ENCODE data around the gene DUOXA1. TPM values are rescaled to one million over a fixed set of nuclear protein-coding genes. Genes with fewer than 3 reads are reported as not detected.

DUOXA1 gene
- total RNA-seq, 1 donor from 2014 or later, result not detected

GRCh38 chr15:45157974-45158373 lies 28.3 kb upstream of the DUOXA1 start:
- TF ChIP-seq CTCF (conservative IDR thresholded peaks at IDR 0.05), result no peak
- Mint-ChIP-seq H3K9me3 (no peaks in the 10 kb centered on the region), H3K4me1 (peaks cover 29% of the 10 kb centered on the region), H3K36me3 (ENCODE audit: low read depth) (peaks cover 3% of the 10 kb centered on the region), H3K4me3 (peak overlapping the region; percentile 66), H3K27me3 (ENCODE audit: low read depth) (peaks cover 9% of the 10 kb centered on the region), H3K27ac (ENCODE audit: unreplicated experiment) (no peak overlapping the region)
- DNase-seq (ENCODE audit: low read depth, low spot score), result no peak

- Mint-ChIP-seq H3K27me3 (ENCODE audit: low read depth) (peaks cover 6% of the 10 kb centered on the region), H3K4me1 (peaks cover 25% of the 10 kb centered on the region), H3K4me3 (no peak overlapping the region), H3K27ac (ENCODE audit: unreplicated experiment) (peak overlapping the region; percentile 79), H3K36me3 (ENCODE audit: low read depth) (peaks cover 3% of the 10 kb centered on the region), H3K9me3 (no peaks in the 10 kb centered on the region)
- TF ChIP-seq CTCF (conservative IDR thresholded peaks at IDR 0.05), result no peak
- no peak for DNase-seq (ENCODE audit: low read depth, low spot score)
Measured at GRCh38 chr15:45156744-45157455, 27.2 kb upstream of the DUOXA1 start.

GRCh38 chr15:45155739-45156138 lies 26.1 kb upstream of the DUOXA1 start:
- TF ChIP-seq CTCF (conservative IDR thresholded peaks at IDR 0.05), result no peak
- Mint-ChIP-seq H3K4me1 (peaks cover 23% of the 10 kb centered on the region), H3K9me3 (no peaks in the 10 kb centered on the region), H3K27ac (ENCODE audit: unreplicated experiment) (no peak overlapping the region), H3K27me3 (ENCODE audit: low read depth) (peaks cover 5% of the 10 kb centered on the region), H3K4me3 (no peak overlapping the region), H3K36me3 (ENCODE audit: low read depth) (peaks cover 3% of the 10 kb centered on the region)
- no peak for DNase-seq (ENCODE audit: low read depth, low spot score)

GRCh38 chr15:45151998-45152828 lies 22.5 kb upstream of the DUOXA1 start:
- Mint-ChIP-seq H3K27ac (ENCODE audit: unreplicated experiment) (no peak overlapping the region), H3K4me3 (no peak overlapping the region), H3K4me1 (peaks cover 6% of the 10 kb centered on the region), H3K27me3 (ENCODE audit: low read depth) (peaks cover 2% of the 10 kb centered on the region), H3K9me3 (no peaks in the 10 kb centered on the region), H3K36me3 (ENCODE audit: low read depth) (peaks cover 3% of the 10 kb centered on the region)
- no peak for TF ChIP-seq CTCF (conservative IDR thresholded peaks at IDR 0.05)
- DNase-seq (ENCODE audit: low read depth, low spot score), result no peak

- DNase-seq (ENCODE audit: low read depth, low spot score), result no peak
- H3K27me3 Mint-ChIP-seq (ENCODE audit: low read depth), result no peaks in the 10 kb centered on the region
- TF ChIP-seq CTCF (conservative IDR thresholded peaks at IDR 0.05), result no peak
- H3K4me1 Mint-ChIP-seq, result no peaks in the 10 kb centered on the region
- H3K4me3 Mint-ChIP-seq, result no peak overlapping the region
- H3K9me3 Mint-ChIP-seq, result no peaks in the 10 kb centered on the region
- no peaks in the 10 kb centered on the region for H3K36me3 Mint-ChIP-seq (ENCODE audit: low read depth)
- no peak overlapping the region for H3K27ac Mint-ChIP-seq (ENCODE audit: unreplicated experiment)
Measured at GRCh38 chr15:45150997-45151396, 21.3 kb upstream of the DUOXA1 start.
